C4-2B (cell line): ENCODE measurements around the gene C11orf21.

ENCODE experiments used
- ZFX ChIP-seq: fragments of 450-650 bp; IDR thresholded peaks from 2 replicates; pipeline ENCODE4 v1.6.1; 2017
- TF ChIP-seq, protein P1 (sequence below): fragments of 450-650 bp; conservative IDR thresholded peaks from 2 replicates; pipeline ENCODE4 v1.5.1; 2017; ENCODE audit warnings: mild to moderate bottlenecking

DNA sequence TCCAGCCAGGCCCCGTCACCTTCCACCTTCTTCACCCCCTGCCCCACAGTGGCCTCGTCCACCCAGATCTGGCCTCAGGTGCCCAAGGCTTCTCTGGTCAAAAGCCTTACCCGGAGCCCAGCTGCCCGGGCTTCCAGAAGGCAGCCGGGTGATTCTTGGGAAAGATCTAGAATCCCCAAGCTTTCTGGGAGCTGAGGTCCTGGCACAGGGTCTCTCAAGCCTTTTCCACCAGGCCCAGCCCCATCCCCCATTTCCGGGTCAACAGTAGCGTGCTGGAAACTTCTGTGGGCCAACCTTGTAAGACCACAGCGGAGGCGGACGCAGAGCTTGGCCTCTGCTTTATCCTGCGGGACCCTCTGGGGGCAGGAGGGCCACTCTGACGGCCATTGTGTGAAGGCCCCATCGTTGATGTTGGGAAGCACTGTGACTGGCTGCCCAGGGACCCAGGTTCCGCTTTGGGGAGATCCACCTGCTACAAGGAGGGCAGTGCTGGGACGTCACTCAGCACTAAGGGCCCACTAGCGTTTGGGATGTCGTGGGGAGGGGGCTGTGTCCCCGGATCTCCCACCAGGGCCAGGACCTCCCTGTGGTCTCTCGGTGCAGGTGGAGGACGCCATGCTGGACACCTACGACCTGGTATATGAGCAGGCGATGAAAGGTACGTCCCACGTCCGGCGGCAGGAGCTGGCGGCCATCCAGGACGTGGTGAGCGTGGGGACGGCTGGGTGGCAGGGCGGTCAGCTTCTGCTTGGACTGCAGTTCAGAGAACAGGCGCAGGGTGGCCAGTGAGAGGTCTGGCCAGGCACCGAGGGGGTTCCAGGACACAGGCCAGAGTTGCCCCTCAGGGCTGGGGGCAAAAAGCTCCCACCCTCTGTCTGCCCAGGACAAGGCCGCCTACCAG, 11.6 kb upstream of the C11orf21 start:
- TF ChIP-seq, protein P1, sequence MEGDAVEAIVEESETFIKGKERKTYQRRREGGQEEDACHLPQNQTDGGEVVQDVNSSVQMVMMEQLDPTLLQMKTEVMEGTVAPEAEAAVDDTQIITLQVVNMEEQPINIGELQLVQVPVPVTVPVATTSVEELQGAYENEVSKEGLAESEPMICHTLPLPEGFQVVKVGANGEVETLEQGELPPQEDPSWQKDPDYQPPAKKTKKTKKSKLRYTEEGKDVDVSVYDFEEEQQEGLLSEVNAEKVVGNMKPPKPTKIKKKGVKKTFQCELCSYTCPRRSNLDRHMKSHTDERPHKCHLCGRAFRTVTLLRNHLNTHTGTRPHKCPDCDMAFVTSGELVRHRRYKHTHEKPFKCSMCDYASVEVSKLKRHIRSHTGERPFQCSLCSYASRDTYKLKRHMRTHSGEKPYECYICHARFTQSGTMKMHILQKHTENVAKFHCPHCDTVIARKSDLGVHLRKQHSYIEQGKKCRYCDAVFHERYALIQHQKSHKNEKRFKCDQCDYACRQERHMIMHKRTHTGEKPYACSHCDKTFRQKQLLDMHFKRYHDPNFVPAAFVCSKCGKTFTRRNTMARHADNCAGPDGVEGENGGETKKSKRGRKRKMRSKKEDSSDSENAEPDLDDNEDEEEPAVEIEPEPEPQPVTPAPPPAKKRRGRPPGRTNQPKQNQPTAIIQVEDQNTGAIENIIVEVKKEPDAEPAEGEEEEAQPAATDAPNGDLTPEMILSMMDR, result no peak
- TF ChIP-seq ZFX, result no peak
